ENCODE data around the gene C17orf75.
A peak's percentile ranks its signal among the peaks of the same experiment; 100 is the strongest.
"Not testable (repeated sequence)": the region's sequence is repeated elsewhere in the genome, so short reads cannot be mapped to it uniquely, and the experiment has no call there.

The C17orf75 gene

GRCh38 chr17:32342603-32343325, 791 bp upstream of the C17orf75 start:
- no peak for DNase-seq

- peak; percentile 68 to 77 for DNase-seq
These were observed 674 bp downstream of the C17orf75 start for GRCh38 chr17:32341141-32341856.

GRCh38 chr17:32335687-32336086, 6.3 kb downstream of the C17orf75 start:
- no peak for DNase-seq

GRCh38 chr17:32335046-32335445, 6.9 kb downstream of the C17orf75 start:
- no peak for DNase-seq

GRCh38 chr17:32333187-32333586, 8.8 kb downstream of the C17orf75 start:
- DNase-seq = no peak

GRCh38 chr17:32331243-32332040, 10.5 kb downstream of the C17orf75 start:
- peak; percentile 92 to 94 for DNase-seq

- DNase-seq = no peak
These were observed 11.8 kb downstream of the C17orf75 start for GRCh38 chr17:32330147-32330546.

GRCh38 chr17:32327911-32328310, 14.1 kb downstream of the C17orf75 start:
- DNase-seq = no peak

GRCh38 chr17:32323811-32324491, 18.0 kb downstream of the C17orf75 start:
- no peak for DNase-seq

- DNase-seq = no peak
These were observed 18.9 kb downstream of the C17orf75 start for GRCh38 chr17:32323046-32323445.

GRCh38 chr17:32320847-32321246, 21.1 kb downstream of the C17orf75 start:
- DNase-seq = no peak

- DNase-seq = not testable (repeated sequence)
These were observed 21.9 kb downstream of the C17orf75 start for GRCh38 chr17:32320080-32320479.

GRCh38 chr17:32319548-32319905, 22.4 kb downstream of the C17orf75 start:
- peak; percentile 75 to 81 for DNase-seq

- DNase-seq = no peak
These were observed 23.9 kb downstream of the C17orf75 start for GRCh38 chr17:32318071-32318470.

GRCh38 chr17:32317353-32317752, 24.6 kb downstream of the C17orf75 start:
- DNase-seq = no peak

- not testable (repeated sequence) for DNase-seq
These were observed 25.3 kb downstream of the C17orf75 start for GRCh38 chr17:32316653-32317052.

GRCh38 chr17:32315171-32315570, 26.8 kb downstream of the C17orf75 start:
- DNase-seq = no peak

GRCh38 chr17:32314636-32315035, 27.3 kb downstream of the C17orf75 start:
- no peak for DNase-seq

GRCh38 chr17:32311028-32311536, 30.9 kb downstream of the C17orf75 start:
- DNase-seq = no peak

GRCh38 chr17:32307658-32308057, 34.3 kb downstream of the C17orf75 start:
- no peak for DNase-seq

GRCh38 chr17:32305049-32305448, 36.9 kb downstream of the C17orf75 start:
- DNase-seq = no peak

GRCh38 chr17:32303781-32304288, 38.1 kb downstream of the C17orf75 start:
- DNase-seq = no peak

All from AML-193 (cell line).